EL (cell line): Measurements from ENCODE around the gene AANAT.
"Not testable (repeated sequence)": the region's sequence is repeated elsewhere in the genome, so short reads cannot be mapped to it uniquely, and the experiment has no call there.

Experiments used
- DNase-seq: peaks from one replicate; pipeline ENCODE4 v3.0.0-alpha.2; 2016

The AANAT gene

DNA sequence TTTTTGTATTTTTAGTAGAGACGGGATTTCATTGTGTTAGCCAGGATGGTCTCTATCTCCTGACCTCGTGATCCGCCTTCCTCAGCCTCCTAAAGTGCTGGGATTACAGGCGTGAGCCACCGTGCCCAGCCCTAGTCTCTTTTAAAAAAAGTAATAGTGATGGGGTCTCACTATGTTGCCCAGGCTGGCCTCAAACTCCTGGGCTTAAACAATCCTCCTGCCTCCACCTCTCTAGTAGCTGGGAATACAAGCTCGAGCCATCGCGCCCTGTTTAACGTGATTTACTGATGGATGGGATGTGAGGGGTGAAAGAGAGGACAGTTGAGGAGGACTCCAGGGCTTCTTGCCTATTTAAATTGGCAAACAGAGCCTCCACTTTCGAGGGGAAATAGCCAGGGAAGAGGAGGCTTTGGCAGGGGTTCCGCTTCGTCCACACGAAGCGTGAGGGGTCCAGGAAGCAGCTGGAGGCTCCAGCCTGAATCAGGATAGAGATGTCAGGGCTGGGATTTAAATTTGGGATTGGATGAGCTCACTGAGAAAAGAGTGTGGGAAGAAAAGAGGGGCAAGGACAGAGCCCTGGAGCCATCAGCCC is 41.2 kb downstream of the AANAT start:
- DNase-seq = not testable (repeated sequence)

DNA sequence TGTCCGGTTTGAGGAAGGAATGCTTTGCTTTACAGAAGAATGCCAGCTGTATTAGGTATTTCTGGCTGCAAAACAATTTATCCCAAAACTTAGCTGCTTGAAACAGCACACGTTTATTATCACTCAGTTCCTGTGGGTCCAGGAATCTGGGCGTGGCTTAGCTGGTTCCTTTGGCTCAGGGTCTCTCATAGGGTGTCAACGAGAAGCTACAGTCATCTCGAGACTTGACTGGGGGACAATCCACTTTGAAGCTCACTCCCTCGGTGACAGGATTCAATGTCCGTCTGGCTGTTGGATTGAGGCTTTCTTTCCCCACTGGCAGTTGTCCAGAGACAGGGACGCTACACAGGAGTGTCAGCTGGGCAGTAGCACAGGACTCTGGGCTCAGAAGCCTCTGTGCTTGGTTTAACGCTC is 43.4 kb downstream of the AANAT start:
- DNase-seq = no peak

DNA sequence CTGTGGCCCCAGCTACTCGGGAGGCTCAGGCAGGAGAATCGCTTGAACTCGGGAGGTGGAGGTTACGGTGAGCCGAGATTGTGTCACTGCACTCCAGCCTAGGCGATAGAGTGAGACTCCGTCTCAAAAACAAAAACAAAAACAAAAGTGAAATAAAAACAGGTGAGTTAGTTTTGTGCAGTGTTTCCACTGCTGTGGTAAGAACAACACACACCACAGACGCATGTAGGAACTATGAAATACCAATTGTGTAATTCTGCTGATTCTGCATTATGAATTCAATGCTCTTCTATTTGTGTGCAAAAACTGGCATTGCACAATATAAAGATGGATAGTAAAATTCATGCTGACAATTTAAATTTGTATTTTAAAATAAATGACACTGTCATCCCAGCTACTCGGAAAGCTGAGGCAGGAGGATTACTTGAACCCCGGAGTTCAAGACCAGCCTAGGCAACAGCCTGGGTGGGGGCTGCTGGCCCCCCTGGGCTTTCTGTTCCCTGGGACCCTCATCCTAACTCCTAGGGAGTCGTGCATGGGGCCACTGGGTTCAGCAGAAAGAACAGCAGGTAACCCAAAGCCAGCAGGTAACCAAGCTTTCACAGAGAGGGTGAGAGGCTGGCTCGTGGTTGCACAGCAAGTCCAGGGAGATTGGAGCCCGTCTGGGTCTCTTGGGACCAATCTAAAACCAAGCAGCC is 44.4 kb downstream of the AANAT start:
- DNase-seq = no peak

DNA sequence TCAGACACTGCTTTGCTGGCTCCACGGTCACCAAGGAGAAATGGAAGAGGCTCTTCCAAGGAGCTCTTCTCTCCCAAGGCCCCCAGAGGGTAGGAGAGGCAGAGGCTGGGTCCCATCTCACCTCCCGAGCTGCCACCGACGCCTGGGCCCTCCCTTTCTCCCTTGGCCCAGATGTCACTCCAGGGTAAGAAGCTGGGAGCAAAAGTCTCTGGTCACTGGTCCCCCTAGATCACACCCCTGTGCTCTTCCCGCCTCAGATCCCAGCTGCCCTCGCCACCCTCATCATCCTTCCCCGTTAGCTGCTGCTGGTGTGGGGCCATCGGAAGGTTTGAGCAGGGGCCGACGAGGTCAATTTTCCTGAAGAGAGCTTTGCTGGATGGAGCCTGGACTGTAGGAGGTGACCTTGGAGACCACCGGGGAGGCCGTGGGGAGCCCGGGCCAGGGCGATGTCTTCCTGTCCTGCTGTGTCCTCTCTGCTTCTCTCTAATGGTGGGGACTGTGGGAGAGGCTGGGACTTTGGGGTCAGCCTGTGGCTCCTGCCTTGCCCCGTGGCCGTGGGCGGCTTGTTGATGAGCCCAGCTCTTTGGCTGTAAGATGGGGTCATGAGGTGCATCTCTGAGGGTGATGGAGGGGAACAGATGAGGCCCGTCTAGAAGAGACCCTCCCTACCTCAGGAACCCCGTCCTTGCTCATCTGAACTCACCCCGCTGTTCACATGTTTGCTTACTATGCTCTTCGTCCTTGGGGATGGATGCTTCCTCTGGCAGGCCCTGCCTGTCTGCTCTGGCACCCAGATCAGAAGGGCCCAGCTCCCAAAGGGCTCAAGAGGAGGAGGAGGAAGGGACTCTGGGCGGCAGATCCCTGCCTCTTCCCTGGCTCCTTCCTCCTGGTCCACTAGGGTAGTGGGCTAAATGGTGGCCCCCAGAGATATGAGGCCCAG is 45.2 kb downstream of the AANAT start:
- no peak for DNase-seq

DNA sequence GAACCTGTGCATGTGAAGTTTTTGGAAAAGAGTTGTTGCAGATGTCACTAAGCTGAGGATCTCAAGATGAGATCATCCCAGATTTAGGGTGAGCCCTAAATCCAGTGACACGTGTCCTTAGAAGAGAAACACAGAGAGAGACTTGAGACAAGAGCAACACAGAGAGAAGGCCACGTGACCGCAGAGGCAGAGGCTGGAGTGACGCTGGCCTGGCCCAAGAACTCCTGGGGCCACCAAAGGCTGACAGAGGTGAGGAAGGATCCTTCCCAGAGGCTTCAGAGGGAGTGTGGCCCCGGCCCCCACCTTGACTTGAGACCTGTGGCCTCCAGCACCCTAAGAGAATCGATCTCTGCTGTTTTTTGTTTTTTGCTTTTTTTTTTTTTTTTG is 45.9 kb downstream of the AANAT start:
- DNase-seq = no peak

DNA sequence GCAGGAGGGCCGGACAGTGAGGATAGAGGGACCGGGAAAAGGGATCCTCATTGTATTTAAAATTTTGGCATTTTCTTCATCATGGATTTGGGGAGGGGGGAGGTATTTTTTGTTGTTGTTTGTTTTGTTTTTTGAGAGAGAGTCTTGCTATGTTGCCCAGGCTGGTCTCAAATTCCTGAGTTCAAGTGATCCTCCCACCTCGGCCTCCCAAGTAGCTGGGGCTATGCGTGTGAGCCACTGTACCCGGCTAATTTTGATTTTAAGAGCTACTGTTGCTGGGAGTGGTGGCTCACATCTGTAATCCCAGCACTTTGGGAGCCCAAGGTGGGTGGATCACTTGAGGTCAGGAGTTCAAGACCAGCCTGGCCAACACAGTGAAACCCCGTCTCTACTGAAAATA is 47.0 kb downstream of the AANAT start:
- DNase-seq = not testable (repeated sequence)

DNA sequence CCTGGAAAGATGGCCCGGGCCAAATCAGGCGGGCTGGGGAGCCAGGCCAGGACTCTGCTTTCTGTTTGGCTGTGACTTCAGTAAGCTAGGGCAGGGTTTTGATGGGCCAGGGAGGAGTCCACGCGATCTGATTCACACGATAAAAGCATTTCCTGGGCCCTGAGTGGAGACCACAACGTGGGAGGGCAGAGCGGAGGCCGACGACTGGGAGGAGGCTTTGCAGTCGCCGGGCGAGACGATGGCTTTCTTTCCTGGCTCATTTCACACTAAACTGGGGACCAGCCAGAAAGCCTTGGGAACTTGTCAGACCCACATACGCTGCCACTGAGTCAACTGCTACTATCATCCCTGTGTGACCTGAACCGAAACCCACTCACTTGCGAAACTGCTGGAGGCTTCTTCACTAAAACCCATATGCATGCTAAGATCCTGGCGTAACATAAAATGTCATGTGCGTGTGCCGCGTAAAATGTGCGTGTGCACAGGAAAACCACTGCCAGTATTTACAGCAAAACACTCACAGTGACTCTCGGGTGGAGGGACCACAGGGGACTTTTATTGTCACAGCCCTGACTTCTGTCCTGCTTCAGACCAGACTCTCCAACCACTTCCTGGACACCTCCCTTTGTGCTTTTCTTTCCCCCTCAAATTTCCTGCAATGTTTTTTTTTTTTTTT is 48.0 kb downstream of the AANAT start:
- peak; percentile 91 for DNase-seq

DNA sequence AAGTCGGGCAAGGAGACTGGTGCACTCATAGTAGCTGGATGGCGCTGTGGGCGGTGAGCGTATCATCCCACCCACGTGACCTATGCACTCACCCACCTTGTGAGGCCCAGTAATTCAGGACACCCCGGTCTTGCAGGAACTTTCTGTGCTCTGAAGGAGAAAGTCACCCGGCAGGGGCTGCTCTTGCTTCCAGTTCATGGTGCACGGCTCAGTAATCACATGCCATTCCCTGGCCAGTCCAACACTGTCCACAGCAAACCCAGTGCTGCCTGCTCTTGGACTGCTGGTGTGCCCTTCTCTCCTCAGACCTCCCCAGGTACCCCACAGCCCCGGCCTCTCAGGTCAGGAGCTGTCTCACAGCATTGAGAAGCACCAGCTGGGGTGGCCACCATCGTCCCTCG is 50.2 kb downstream of the AANAT start:
- no peak for DNase-seq

DNA sequence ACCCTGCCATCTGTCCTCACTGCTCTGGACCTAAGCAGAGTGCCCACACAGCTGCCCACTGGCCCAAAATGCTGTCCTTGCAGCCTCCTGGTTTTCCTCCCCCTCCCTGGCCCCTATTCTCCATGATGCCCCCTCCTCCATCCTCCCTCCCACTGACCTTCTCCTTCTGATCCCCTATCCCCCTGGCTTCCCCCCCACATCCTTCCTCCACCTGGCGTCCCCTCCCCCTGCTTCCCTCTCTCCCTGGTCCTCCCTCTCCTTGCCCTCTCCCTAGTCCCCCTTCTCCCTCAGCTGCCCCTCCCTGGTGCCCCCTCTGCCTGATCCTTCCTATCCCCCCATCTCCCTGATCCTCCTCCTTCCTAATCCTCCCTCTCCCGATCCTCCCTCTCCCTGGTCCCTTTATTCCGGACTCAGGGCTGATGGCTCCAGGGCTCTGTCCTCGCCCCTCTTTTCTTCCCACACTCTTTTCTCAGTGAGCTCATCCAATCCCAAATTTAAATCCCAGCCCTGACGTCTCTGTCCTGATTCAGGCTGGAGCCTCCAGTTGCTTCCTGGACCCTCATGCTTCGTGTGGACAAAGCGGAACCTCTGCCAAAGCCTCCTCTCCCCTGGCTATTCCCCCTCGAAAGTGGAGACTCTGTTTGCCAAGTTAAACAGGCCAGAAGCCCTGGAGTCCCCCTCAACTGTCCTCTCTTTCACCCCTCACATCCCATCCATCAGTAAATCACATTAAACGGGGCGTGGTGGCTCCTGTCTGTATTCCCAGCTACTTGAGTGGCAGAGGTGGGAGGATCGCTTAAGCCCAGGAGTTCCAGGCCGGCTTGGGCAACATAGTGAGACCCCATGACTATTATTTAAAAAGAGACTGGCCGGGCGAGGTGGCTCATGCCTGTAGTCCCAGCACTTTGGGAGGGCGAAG is 51.9 kb downstream of the AANAT start:
- DNase-seq = no peak
